Parathyroid adenoma (tissue), 2 donors: ENCODE measurements around the gene ASTL.

ENCODE experiments used
- H2AFZ ChIP-seq: fragments of 300-600 bp; sonication (generic); one replicate; pipeline ENCODE4 v1.7.0; 2017; ENCODE audit warnings: antibody characterized with exemption, mild to moderate bottlenecking
- H3K27ac ChIP-seq: fragments of 300-600 bp; sonication (generic); one replicate; pipeline ENCODE4 v1.7.0; 2017
- H3K27me3 ChIP-seq: fragments of 300-600 bp; sonication (generic); one replicate; pipeline ENCODE4 v1.7.0; 2017; ENCODE audit warnings: low read length; ENCODE audit not compliant: control insufficient read depth, insufficient read depth
- H3K36me3 ChIP-seq: fragments of 300-600 bp; sonication (generic); one replicate; pipeline ENCODE4 v1.7.0; 2017; ENCODE audit warnings: low read length; ENCODE audit not compliant: control insufficient read depth, insufficient read depth
- H3K4me1 ChIP-seq: fragments of 300-600 bp; sonication (generic); one replicate; pipeline ENCODE4 v1.7.0; 2017; ENCODE audit warnings: control low read depth
- H3K4me2 ChIP-seq: fragments of 300-600 bp; sonication (generic); one replicate; pipeline ENCODE4 v1.7.0; 2017; ENCODE audit warnings: low read length
- H3K4me3 ChIP-seq: fragments of 300-600 bp; sonication (generic); one replicate; pipeline ENCODE4 v1.7.0; 2017; ENCODE audit warnings: low read depth, low read length
- H3K79me2 ChIP-seq: fragments of 300-600 bp; sonication (generic); one replicate; pipeline ENCODE4 v1.7.0; 2017; ENCODE audit warnings: control low read depth
- H3K9ac ChIP-seq: fragments of 300-600 bp; sonication (generic); one replicate; pipeline ENCODE4 v1.7.0; 2017; ENCODE audit warnings: mild to moderate bottlenecking
- H3K9me3 ChIP-seq: fragments of 300-600 bp; sonication (generic); one replicate; pipeline ENCODE4 v1.7.0; 2017; ENCODE audit warnings: low read length; ENCODE audit not compliant: control insufficient read depth
- TF ChIP-seq, protein P1 (sequence below): fragments of 300-600 bp; sonication (generic); IDR thresholded peaks from one replicate; pipeline ENCODE4 v1.7.0; 2017; ENCODE audit warnings: antibody characterized with exemption, mild to moderate bottlenecking
- donor health status: primary hyperparathyroidism.

Gene ASTL

DNA sequence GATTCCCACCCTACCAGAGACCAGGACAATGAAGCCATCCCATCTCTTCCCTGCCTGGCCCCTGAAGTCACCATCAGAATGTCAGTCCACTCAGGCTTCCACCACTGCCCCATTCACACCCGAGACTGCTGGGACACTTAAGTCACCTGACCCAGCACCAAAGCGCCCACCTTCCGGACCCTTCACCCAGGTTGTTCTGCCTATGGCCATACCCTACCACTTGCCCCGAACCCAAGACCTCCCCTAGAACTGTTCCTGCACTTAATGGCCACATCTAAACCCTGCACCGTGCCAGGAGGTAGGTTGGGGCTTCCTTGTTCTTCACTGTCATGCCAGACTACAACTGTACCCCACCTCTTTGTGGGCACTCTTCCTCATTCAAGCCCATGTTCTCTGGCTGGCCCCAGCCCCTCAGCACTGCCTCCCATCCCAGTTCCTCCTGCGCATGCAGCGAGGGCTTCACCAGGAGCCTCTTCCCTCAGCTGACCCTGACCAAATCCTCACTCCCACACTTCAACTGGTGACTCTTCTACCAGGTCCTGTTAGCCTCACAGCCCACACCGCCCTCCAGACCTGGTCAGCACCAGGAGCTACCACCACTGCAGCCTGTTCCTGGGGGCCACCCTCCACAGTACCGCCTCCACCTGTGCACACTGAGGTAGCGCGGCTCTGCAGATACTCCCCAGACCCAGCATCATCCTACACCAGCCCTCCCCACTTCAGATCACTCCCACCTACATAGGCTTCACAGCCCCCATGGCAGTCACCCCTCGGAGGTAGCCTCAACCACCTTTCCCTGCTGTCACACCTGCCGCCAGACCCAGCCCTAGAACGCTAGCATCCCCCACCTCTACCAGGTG, 13.7 kb downstream of the ASTL start:
- H3K4me1 ChIP-seq = no peaks in the 10 kb centered on the region
- H3K27ac ChIP-seq = no peak overlapping the region
- no peak overlapping the region for H3K9ac ChIP-seq
- no peaks in the 10 kb centered on the region for H3K27me3 ChIP-seq
- H3K4me2 ChIP-seq = no peak overlapping the region
- H3K79me2 ChIP-seq = no peaks in the 10 kb centered on the region
- TF ChIP-seq, protein P1, sequence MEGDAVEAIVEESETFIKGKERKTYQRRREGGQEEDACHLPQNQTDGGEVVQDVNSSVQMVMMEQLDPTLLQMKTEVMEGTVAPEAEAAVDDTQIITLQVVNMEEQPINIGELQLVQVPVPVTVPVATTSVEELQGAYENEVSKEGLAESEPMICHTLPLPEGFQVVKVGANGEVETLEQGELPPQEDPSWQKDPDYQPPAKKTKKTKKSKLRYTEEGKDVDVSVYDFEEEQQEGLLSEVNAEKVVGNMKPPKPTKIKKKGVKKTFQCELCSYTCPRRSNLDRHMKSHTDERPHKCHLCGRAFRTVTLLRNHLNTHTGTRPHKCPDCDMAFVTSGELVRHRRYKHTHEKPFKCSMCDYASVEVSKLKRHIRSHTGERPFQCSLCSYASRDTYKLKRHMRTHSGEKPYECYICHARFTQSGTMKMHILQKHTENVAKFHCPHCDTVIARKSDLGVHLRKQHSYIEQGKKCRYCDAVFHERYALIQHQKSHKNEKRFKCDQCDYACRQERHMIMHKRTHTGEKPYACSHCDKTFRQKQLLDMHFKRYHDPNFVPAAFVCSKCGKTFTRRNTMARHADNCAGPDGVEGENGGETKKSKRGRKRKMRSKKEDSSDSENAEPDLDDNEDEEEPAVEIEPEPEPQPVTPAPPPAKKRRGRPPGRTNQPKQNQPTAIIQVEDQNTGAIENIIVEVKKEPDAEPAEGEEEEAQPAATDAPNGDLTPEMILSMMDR = no peak
- H3K36me3 ChIP-seq = no peaks in the 10 kb centered on the region
- no peaks in the 10 kb centered on the region for H3K9me3 ChIP-seq
- no peak overlapping the region for H3K4me3 ChIP-seq
- no peak overlapping the region for H2AFZ ChIP-seq

DNA sequence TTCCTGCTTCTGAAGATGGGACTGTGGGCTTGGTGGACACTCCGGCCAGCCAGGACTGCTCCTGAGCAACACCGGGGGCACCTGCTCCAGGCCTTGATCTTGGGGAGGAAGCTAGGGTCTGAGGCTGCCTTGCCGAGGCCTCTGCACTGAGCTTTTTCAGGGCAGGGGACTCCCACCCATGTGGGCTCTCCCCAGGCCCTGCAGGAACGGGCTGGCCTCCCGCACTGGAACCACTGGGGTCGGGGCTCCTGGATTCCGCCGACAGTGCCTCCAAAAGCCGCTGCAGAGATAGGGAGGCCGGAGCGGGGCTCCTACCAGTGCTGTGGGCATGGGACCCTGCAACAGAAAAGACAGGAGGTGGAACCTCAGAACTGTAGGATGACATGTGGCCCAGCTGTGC, 14.4 kb downstream of the ASTL start:
- no peaks in the 10 kb centered on the region for H3K9me3 ChIP-seq
- no peak overlapping the region for H3K4me2 ChIP-seq
- no peak overlapping the region for H3K27ac ChIP-seq
- H3K27me3 ChIP-seq = no peaks in the 10 kb centered on the region
- no peak overlapping the region for H2AFZ ChIP-seq
- no peak overlapping the region for H3K4me3 ChIP-seq
- no peaks in the 10 kb centered on the region for H3K79me2 ChIP-seq
- H3K36me3 ChIP-seq = no peaks in the 10 kb centered on the region
- H3K4me1 ChIP-seq = no peaks in the 10 kb centered on the region
- no peak overlapping the region for H3K9ac ChIP-seq
- TF ChIP-seq, protein P1 = no peak

DNA sequence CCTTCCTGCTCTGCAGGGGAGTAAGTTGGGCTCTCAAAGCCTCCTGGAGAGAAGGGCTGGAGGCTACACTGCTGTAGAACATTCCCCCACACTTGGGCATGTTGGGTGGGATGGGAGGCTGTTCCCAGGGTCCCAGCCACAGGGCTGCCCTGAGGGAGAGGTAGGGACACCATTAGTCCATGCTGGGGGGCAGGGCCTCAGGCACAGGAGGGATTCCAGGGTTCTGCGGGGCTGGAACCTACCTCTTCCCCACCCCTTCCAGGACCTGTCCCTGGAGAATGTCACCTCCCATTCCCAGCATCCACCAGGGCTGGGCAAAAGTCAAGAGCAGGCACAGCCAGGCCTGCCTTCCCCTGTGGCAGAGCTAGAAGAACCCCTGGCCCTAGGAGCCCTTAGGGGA, 15.0 kb downstream of the ASTL start:
- no peak overlapping the region for H3K4me3 ChIP-seq
- no peaks in the 10 kb centered on the region for H3K4me1 ChIP-seq
- H3K79me2 ChIP-seq = no peaks in the 10 kb centered on the region
- no peaks in the 10 kb centered on the region for H3K27me3 ChIP-seq
- H3K27ac ChIP-seq = no peak overlapping the region
- TF ChIP-seq, protein P1 = no peak
- no peak overlapping the region for H3K4me2 ChIP-seq
- H2AFZ ChIP-seq = no peak overlapping the region
- no peak overlapping the region for H3K9ac ChIP-seq
- H3K9me3 ChIP-seq = no peaks in the 10 kb centered on the region
- no peaks in the 10 kb centered on the region for H3K36me3 ChIP-seq

DNA sequence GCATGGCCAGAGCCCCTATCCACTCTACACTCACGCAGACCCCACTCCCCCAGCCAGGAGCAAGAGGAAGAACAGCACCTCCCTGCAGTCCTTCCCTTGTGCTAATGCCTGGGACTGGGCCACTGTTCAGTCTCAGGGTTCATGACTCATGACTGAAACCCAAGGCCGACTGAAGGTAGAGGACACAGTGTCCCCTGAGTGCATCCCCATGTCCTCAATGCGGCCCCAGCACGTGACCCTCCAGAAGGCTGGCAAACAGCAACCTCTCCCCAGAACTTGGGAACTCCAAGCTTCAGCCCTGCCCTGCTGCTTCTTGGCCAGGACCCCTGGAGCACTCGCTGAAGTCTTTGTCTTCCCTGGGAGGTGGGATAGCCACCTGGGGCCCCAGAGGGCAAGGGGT, 15.9 kb downstream of the ASTL start:
- Histone ChIP-seq H3K4me3 (no peak overlapping the region), H3K4me2 (no peak overlapping the region), H3K27me3 (no peaks in the 10 kb centered on the region), H2AFZ (no peak overlapping the region), H3K79me2 (no peaks in the 10 kb centered on the region), H3K27ac (no peak overlapping the region), H3K9me3 (no peaks in the 10 kb centered on the region), H3K4me1 (no peaks in the 10 kb centered on the region), H3K9ac (no peak overlapping the region), H3K36me3 (no peaks in the 10 kb centered on the region)
- TF ChIP-seq, protein P1 = no peak

DNA sequence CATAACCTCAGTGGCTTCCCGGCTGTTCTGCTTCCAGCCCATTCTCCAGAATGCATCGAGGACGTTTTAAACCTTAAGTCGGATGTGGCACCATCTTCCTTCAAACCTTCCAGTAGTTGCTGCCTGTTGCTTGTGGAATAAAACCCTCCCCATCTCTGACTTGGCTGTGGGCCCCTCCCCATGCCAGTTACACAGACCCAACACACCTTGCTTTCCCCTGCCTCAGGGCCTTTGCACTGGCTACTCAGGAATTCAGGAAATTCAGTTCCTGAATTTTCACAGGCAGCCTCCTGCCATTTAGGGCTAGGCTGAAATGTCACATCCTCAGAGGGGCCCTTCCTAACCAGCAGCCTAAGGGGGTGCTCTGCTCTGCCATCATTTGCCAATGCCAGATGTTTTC, 16.9 kb downstream of the ASTL start:
- no peak overlapping the region for H3K27ac ChIP-seq
- TF ChIP-seq, protein P1 = no peak
- no peaks in the 10 kb centered on the region for H3K79me2 ChIP-seq
- no peaks in the 10 kb centered on the region for H3K27me3 ChIP-seq
- H3K4me3 ChIP-seq = no peak overlapping the region
- no peaks in the 10 kb centered on the region for H3K9me3 ChIP-seq
- no peak overlapping the region for H3K9ac ChIP-seq
- no peak overlapping the region for H3K4me2 ChIP-seq
- H3K36me3 ChIP-seq = no peaks in the 10 kb centered on the region
- H2AFZ ChIP-seq = no peak overlapping the region
- peaks cover 2% of the 10 kb centered on the region for H3K4me1 ChIP-seq
